Stimulated activated CD4-positive, alpha-beta T cell treated with anti-CD3 and anti-CD28 coated beads, Interleukin-4, amount 100 ng/mL, for 1 hour (primary cell): ENCODE results near the gene ABL2.
A peak's percentile ranks its signal among the peaks of the same experiment; 100 is the strongest.

Source experiments
- DNase-seq: peaks from one replicate; pipeline ENCODE4 v3.0.0-alpha.2; 2020

The ABL2 gene

GRCh38 chr1:179090923-179091322 lies 138.6 kb downstream of the ABL2 start:
- no peak for DNase-seq

GRCh38 chr1:179090522-179090921 lies 139.0 kb downstream of the ABL2 start:
- no peak for DNase-seq

- DNase-seq, result no peak
These were observed 139.5 kb downstream of the ABL2 start for GRCh38 chr1:179089827-179090482.

GRCh38 chr1:179087665-179088064 lies 141.8 kb downstream of the ABL2 start:
- DNase-seq, result no peak

GRCh38 chr1:179083533-179083932 lies 145.9 kb downstream of the ABL2 start:
- no peak for DNase-seq

- no peak for DNase-seq
These were observed 146.5 kb downstream of the ABL2 start for GRCh38 chr1:179082999-179083335.

GRCh38 chr1:179082333-179082998 lies 147.0 kb downstream of the ABL2 start:
- peak; percentile 34 for DNase-seq

GRCh38 chr1:179081687-179082332 lies 147.7 kb downstream of the ABL2 start, which contains the start of gene TOR3A:
Gene TOR3A (plus strand): TSS chr1:179082070. CDS start chr1:179082129, 59 bp downstream.
- DNase-seq, result peak; percentile 74

- peak; percentile 24 for DNase-seq
These were observed 148.4 kb downstream of the ABL2 start for GRCh38 chr1:179080866-179081686.

GRCh38 chr1:179079113-179079761 lies 150.2 kb downstream of the ABL2 start:
- peak; percentile 23 for DNase-seq

GRCh38 chr1:179077396-179077795 lies 152.1 kb downstream of the ABL2 start:
- no peak for DNase-seq

GRCh38 chr1:179066471-179066870 lies 163.0 kb downstream of the ABL2 start:
- DNase-seq, result no peak

- DNase-seq, result no peak
These were observed 167.9 kb downstream of the ABL2 start for GRCh38 chr1:179061360-179062282.

- DNase-seq, result no peak
These were observed 170.7 kb downstream of the ABL2 start for GRCh38 chr1:179058487-179059483.

GRCh38 chr1:179055937-179056336 lies 173.5 kb downstream of the ABL2 start:
- DNase-seq, result no peak

GRCh38 chr1:179053486-179053885 lies 176.0 kb downstream of the ABL2 start:
- DNase-seq, result no peak

GRCh38 chr1:179052776-179053175 lies 176.7 kb downstream of the ABL2 start:
- no peak for DNase-seq
